Keratinocyte (primary cell): ENCODE measurements around the gene NMBR. TPM values are rescaled to one million over a fixed set of nuclear protein-coding genes. Genes with fewer than 3 reads are reported as not detected.

Experiments
- DNase-seq: peaks from one replicate; pipeline ENCODE4 v3.0.0-alpha.2; 2011; ENCODE audit warnings: low read depth, missing footprints, low spot score
- FAIRE-seq: peaks from 2 replicates; lab custom pipeline; 2011; peaks lifted over from hg19 to GRCh38; lab: Jason Lieb, UNC
- H2AFZ ChIP-seq: 2 replicates; pipeline ENCODE4 v1.6.0; 2012; ENCODE audit warnings: low read length, control low read depth, inconsistent platforms; ENCODE audit not compliant: control insufficient read depth
- H3K27ac ChIP-seq: 2 replicates; pipeline ENCODE4 v1.5.1; 2011; ENCODE audit warnings: low read length; ENCODE audit not compliant: control insufficient read depth, insufficient read depth
- H3K27me3 ChIP-seq: 3 replicates; pipeline ENCODE4 v1.6.0; 2011; ENCODE audit warnings: low read length; ENCODE audit not compliant: control insufficient read depth, insufficient read depth; ENCODE audit errors: extremely low read depth
- H3K36me3 ChIP-seq, 2 experiments: 2 replicates in 1 of 2; 3 replicates in 1 of 2; pipeline ENCODE4 v1.5.1; 2011; ENCODE audit warnings: low read length in 2 of 2, mild to moderate bottlenecking in 1 of 2; ENCODE audit not compliant: control insufficient read depth in 2 of 2, insufficient read depth in 2 of 2; ENCODE audit errors: extremely low read depth in 1 of 2
- H3K4me1 ChIP-seq: 3 replicates; pipeline ENCODE4 v1.5.1; 2011; ENCODE audit warnings: low read length; ENCODE audit not compliant: control insufficient read depth, insufficient read depth; ENCODE audit errors: extremely low read depth
- H3K4me2 ChIP-seq: 3 replicates; pipeline ENCODE4 v1.6.0; 2011; ENCODE audit warnings: low read depth, low read length; ENCODE audit not compliant: control insufficient read depth, insufficient read depth; ENCODE audit errors: extremely low read depth
- H3K4me3 ChIP-seq, 3 experiments: fragments of 200-600 bp in 1 of 3; sonication (generic) in 1 of 3; 2 replicates in 2 of 3; 3 replicates in 1 of 3; pipeline ENCODE4 v1.5.1; 2011 to 2016; ENCODE audit warnings: low read length in 3 of 3, mild to moderate bottlenecking in 3 of 3, control low read depth in 2 of 3, inconsistent platforms in 1 of 3, low read depth in 1 of 3, mixed read lengths in 1 of 3, mixed run types in 1 of 3, moderate library complexity in 1 of 3; ENCODE audit not compliant: control insufficient read depth in 2 of 3, insufficient read depth in 2 of 3; ENCODE audit errors: extremely low read depth in 1 of 3
- H3K79me2 ChIP-seq: 2 replicates; pipeline ENCODE4 v1.6.0; 2012; ENCODE audit warnings: low read length; ENCODE audit not compliant: control insufficient read depth, insufficient read depth
- H3K9ac ChIP-seq: 3 replicates; pipeline ENCODE4 v1.6.0; 2011; ENCODE audit warnings: low read length; ENCODE audit not compliant: control insufficient read depth, insufficient read depth; ENCODE audit errors: extremely low read depth
- H3K9me1 ChIP-seq: 3 replicates; pipeline ENCODE4 v1.6.0; 2011; ENCODE audit warnings: low read length; ENCODE audit not compliant: control insufficient read depth, insufficient read depth; ENCODE audit errors: extremely low read depth
- H3K9me3 ChIP-seq: 2 replicates; pipeline ENCODE4 v1.5.1; 2012; ENCODE audit warnings: low read depth, low read length; ENCODE audit not compliant: control insufficient read depth
- H4K20me1 ChIP-seq: 3 replicates; pipeline ENCODE4 v1.6.0; 2011; ENCODE audit warnings: low read length; ENCODE audit not compliant: control insufficient read depth, insufficient read depth; ENCODE audit errors: extremely low read depth
- EZH2 ChIP-seq: IDR thresholded peaks from one replicate; pipeline ENCODE4 v1.6.1; 2012; ENCODE audit warnings: inconsistent platforms, mild to moderate bottlenecking, low read length, moderate library complexity
- dilution Hi-C: fragments of 300-500 bp; cut with MboI; formaldehyde crosslinking; loops from one replicate; pipeline ENCODE4 v1.7.0; 2020; ENCODE audit warnings: low sequenced_read_pairs; ENCODE audit not compliant: extremely low pct_ligation_motif_present
- polyA minus RNA-seq, 3 experiments: library from RNA; depleted of rRNA, polyadenylated mRNA; stranded (reverse); fragments of >200 nt; gene quantifications; 1 replicate in 1 of 3; 2 replicates in 1 of 3; 3 replicates in 1 of 3; pipeline ENCODE4 v1.2.3, GENCODE V29; 2011
- polyA plus RNA-seq, 5 experiments: library from polyadenylated mRNA; depleted of rRNA in 3 of 5; stranded (reverse) in 3 of 5; stranded (forward) in 1 of 5; unstranded in 1 of 5; fragments of >200 nt; gene quantifications; 1 replicate in 1 of 5; 2 replicates in 3 of 5; 3 replicates in 1 of 5; pipeline versions ENCODE4 v1.2.1 to v1.2.3, GENCODE V29; 2011 to 2012; ENCODE audit warnings: missing spikeins in 2 of 5, low read depth in 1 of 5, low replicate concordance in 1 of 5
- TF ChIP-seq, protein P1 (sequence below), 3 experiments: IDR thresholded peaks in 1 of 3; conservative IDR thresholded peaks in 1 of 3; optimal IDR thresholded peaks in 1 of 3; 2 replicates in 2 of 3; 3 replicates in 1 of 3; pipeline versions ENCODE3 to v1.5.1; 2011; ENCODE audit warnings: low read length in 3 of 3, mild to moderate bottlenecking in 3 of 3, moderate library complexity in 2 of 3, control low read depth in 1 of 3, inconsistent platforms in 1 of 3; ENCODE audit not compliant: insufficient read depth in 2 of 3; ENCODE audit errors: extremely low read depth in 1 of 3

NMBR gene
- polyA plus RNA-seq (0.04 TPM in 1 of 3 replicates, not detected in the others), polyA minus RNA-seq (not detected in 3 replicates)
- polyA plus RNA-seq (2011; ENCODE audit: low read depth): not detected
- polyA plus RNA-seq (2011; cell fraction: cytosol; rRNA removed): not detected in 2 replicates
- polyA plus RNA-seq (2011; cell fraction: nucleus; rRNA removed): not detected in 2 replicates
- not detected in 2 replicates for polyA plus RNA-seq (2012; ENCODE audit: low replicate concordance)
- polyA minus RNA-seq (2011; cell fraction: cytosol; rRNA and poly(A)+ RNA removed): not detected
- polyA minus RNA-seq (2011; cell fraction: nucleus; rRNA and poly(A)+ RNA removed): not detected in 2 replicates

DNA sequence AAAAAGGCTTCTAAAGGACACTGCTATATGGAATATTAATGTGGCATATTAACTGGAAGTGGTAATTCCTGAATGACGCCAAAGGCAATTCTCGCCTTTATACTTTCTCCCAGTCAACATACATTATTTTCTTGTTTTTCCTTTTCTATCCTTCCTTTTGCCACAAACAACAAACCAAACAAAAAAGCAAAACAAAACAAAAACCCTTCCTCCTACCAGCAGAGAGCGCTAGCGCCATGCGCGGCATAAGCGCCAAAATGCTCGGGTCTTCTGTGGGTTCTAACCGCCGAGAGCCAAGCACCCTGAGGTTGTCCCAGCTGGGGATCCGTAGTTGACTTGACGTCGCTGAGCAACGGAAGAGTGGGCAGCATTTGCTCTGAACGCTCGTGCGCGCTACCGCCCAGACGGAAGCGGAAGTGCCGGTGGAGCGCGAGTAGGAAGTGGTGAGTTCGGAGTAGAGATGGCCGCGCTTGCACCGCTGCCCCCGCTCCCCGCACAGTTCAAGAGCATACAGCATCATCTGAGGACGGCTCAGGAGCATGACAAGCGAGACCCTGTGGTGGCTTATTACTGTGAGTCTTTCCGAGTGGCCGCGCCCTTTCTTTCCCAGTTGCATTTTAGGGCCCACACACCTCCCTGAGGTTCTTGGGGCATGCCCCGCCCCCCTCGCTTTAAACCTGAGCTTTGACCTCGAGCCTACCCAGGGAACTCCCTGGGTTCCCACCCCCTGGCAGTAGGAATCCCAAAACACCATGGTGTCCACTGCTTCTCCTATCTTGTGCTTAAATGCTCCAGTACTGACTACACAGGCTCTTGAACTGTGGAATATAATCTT lies at the start of gene NMBR, which contains the start of gene VTA1:
Gene NMBR, minus strand, starts transcription at position 295 of the 835 bp plus-strand sequence. CDS start 58,464 bp downstream, outside the sequence.
Gene VTA1, plus strand, starts transcription at position 436 of the 835 bp plus-strand sequence. Its CDS starts 25 bp downstream, at position 461.
- no peaks in the 10 kb centered on the region for H4K20me1 ChIP-seq
- H3K9me3 ChIP-seq: no peaks in the 10 kb centered on the region
- peaks cover 49% of the 10 kb centered on the region for H3K79me2 ChIP-seq
- H3K4me2 ChIP-seq: peak within 1 kb of the TSS; percentile 90
- peak within 1 kb of the TSS; percentile 78 to 99 (median 95) for H3K4me3 ChIP-seq
- H3K27ac ChIP-seq: peak within 1 kb of the TSS; percentile 67
- peaks cover 13% of the 10 kb centered on the region for H3K4me1 ChIP-seq
- no peaks in the 10 kb centered on the region for H3K27me3 ChIP-seq
- H3K9me1 ChIP-seq: no peaks in the 10 kb centered on the region
- FAIRE-seq: peak; percentile 92
- DNase-seq: peak; percentile 84
- TF ChIP-seq EZH2: no peak
- TF ChIP-seq, protein P1, sequence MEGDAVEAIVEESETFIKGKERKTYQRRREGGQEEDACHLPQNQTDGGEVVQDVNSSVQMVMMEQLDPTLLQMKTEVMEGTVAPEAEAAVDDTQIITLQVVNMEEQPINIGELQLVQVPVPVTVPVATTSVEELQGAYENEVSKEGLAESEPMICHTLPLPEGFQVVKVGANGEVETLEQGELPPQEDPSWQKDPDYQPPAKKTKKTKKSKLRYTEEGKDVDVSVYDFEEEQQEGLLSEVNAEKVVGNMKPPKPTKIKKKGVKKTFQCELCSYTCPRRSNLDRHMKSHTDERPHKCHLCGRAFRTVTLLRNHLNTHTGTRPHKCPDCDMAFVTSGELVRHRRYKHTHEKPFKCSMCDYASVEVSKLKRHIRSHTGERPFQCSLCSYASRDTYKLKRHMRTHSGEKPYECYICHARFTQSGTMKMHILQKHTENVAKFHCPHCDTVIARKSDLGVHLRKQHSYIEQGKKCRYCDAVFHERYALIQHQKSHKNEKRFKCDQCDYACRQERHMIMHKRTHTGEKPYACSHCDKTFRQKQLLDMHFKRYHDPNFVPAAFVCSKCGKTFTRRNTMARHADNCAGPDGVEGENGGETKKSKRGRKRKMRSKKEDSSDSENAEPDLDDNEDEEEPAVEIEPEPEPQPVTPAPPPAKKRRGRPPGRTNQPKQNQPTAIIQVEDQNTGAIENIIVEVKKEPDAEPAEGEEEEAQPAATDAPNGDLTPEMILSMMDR (optimal IDR thresholded peaks at IDR 0.05 in 1 of 3, IDR thresholded peaks at IDR 0.05 in 1 of 3, conservative IDR thresholded peaks at IDR 0.05 in 1 of 3; ENCODE audit: extremely low read depth in 1 of 3, insufficient read depth in 2 of 3, low read length in 3 of 3): peak; percentile 77 to 93 (median 89)
- dilution Hi-C loops: no loop called here
- H3K9ac ChIP-seq: peak within 1 kb of the TSS; percentile 78
- peaks cover 0 to 4% of the 10 kb centered on the region in 2 experiments for H3K36me3 ChIP-seq
- peak within 1 kb of the TSS; percentile 92 for H2AFZ ChIP-seq

DNA sequence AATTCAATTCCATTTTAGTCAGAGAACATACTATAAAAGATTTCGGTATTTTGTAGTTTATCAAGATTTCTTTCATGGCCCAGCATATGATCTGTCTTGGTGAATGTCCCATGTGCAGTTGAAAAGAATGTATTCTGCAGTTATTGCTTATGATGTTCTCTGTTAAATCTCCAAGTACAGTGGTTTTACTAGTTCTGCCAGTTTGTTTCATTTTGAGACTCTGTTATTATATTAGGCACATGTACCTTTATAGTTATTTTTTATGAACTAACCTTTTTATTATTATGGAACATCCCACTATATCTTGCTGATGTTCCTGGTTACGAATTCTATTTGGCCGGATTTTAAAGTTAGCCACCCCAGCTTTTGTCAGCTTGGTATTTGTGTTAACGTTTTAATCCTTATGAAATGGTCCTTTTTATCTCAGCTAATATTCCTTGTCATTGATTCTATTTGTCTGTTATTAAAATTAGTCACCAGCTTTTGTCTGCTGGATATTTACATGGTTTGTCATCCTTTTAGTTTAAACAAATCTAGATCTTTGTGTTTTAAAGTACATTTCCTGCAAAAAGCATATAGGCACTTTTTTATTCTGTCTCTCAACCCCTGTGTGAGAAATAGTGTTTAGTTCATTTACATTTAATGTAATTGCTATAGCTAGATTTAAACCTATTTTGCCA lies 49.1 kb upstream of the NMBR start:
- no peak for DNase-seq
- Histone ChIP-seq H3K4me1 (peaks cover 8% of the 10 kb centered on the region), H3K4me3 (no peak overlapping the region), H2AFZ (no peak overlapping the region), H3K9me3 (no peaks in the 10 kb centered on the region), H3K9ac (no peak overlapping the region), H3K79me2 (peaks cover 6% of the 10 kb centered on the region), H4K20me1 (no peaks in the 10 kb centered on the region), H3K9me1 (no peaks in the 10 kb centered on the region), H3K4me2 (peak overlapping the region; percentile 6), H3K27ac (no peak overlapping the region), H3K27me3 (no peaks in the 10 kb centered on the region), H3K36me3 (peaks cover 2 to 6% of the 10 kb centered on the region in 2 experiments)
- TF ChIP-seq EZH2: no peak
- TF ChIP-seq, protein P1 (optimal IDR thresholded peaks at IDR 0.05 in 1 of 3, IDR thresholded peaks at IDR 0.05 in 1 of 3, conservative IDR thresholded peaks at IDR 0.05 in 1 of 3; ENCODE audit: extremely low read depth in 1 of 3, insufficient read depth in 2 of 3, low read length in 3 of 3): no peak
- dilution Hi-C loops: no loop called here
- no peak for FAIRE-seq
